Heart right ventricle (tissue), 16 donors: ENCODE results near the gene ADGRD2. TPM values are rescaled to one million over a fixed set of nuclear protein-coding genes. Genes with fewer than 3 reads are reported as not detected.

ENCODE experiments used
- ATAC-seq, 8 donors: fragments of 200-7000 bp; cut with Tn5 transposase; one replicate each; pipeline ENCODE4 v1.9.1; 2020; ENCODE audit warnings: mild to moderate bottlenecking in 8 of 8, moderate library complexity in 8 of 8, moderate number of reproducible peaks in 1 of 8
- DNase-seq, 2 donors: peaks; one replicate each; pipeline ENCODE4 v3.0.0-alpha.2; 2020
- H3K27ac ChIP-seq, 10 donors: fragments of 200-600 bp; sonication (generic) in 2 of 10; one replicate each; pipeline versions ENCODE4 v1.5.0 to v1.8.0; 2020 to 2022; ENCODE audit warnings: mild to moderate bottlenecking in 3 of 10
- H3K27me3 ChIP-seq, 7 donors: fragments of 200-600 bp; one replicate each; pipeline ENCODE4 v1.8.0; 2021 to 2022; ENCODE audit warnings: mild to moderate bottlenecking in 2 of 7
- H3K36me3 ChIP-seq, 9 donors: fragments of 200-600 bp; sonication (generic) in 1 of 9; one replicate each; pipeline versions ENCODE4 v1.5.0 to v1.8.0; 2020 to 2022; ENCODE audit warnings: mild to moderate bottlenecking in 2 of 9
- H3K4me1 ChIP-seq, 9 donors: fragments of 200-600 bp; sonication (generic) in 1 of 9; one replicate each; pipeline versions ENCODE4 v1.5.0 to v1.8.0; 2020 to 2022; ENCODE audit warnings: mild to moderate bottlenecking in 4 of 9
- H3K4me3 ChIP-seq, 10 donors: fragments of 200-600 bp; sonication (generic) in 2 of 10; one replicate each; pipeline versions ENCODE4 v1.5.0 to v1.8.0; 2020 to 2022; ENCODE audit warnings: mild to moderate bottlenecking in 7 of 10, moderate library complexity in 2 of 10
- H3K9me3 ChIP-seq, 11 donors: fragments of 200-600 bp in 10 of 11; sonication (generic) in 2 of 11; one replicate each; pipeline versions ENCODE4 v1.5.0 to v1.8.0; 2013 to 2022; ENCODE audit warnings: mild to moderate bottlenecking in 2 of 11, control low read depth in 1 of 11, moderate library complexity in 1 of 11
- CTCF ChIP-seq, 9 donors: fragments of 200-600 bp; sonication (generic) in 2 of 9; IDR thresholded peaks; one replicate each; pipeline versions ENCODE4 v1.5.0 to v1.8.0; 2021 to 2022; ENCODE audit warnings: antibody characterized with exemption in 9 of 9, mild to moderate bottlenecking in 5 of 9, moderate library complexity in 1 of 9
- WGBS, 2 donors: extraction: QIAGEN DNeasy Blood & Tissue Kit; methylation state at CpG; one replicate each; pipeline ENCODE4 v1.1.7; 2013; ENCODE audit warnings: inconsistent platforms in 1 of 2; 5-methylcytosine and 5-hydroxymethylcytosine counted together
- intact Hi-C, 10 donors: fragments of 100-400 bp; cut with DNase I; formaldehyde crosslinking; loops; one replicate each; pipeline versions ENCODE4 v1.11.1 to v1.14.2; 2022
- polyA plus RNA-seq, 2 donors: library from polyadenylated mRNA; stranded (reverse); fragments of 200-250 nt; gene quantifications; one replicate each; pipeline ENCODE4 v1.2.3, GENCODE V29; 2013
- total RNA-seq, 10 donors: library from RNA; stranded (reverse); fragmentation: NEBNext Ultra II Directional in 3 of 10; extraction: Animal tissue kit (Norgen Biotek cat#: 25700) in 3 of 10; gene quantifications; one replicate each; pipeline versions ENCODE4 v1.2.1 to v1.2.4, GENCODE V29; 2021 to 2023
- donor health status: Arrhythmogenic right ventricular cardiomyopathy.
- donor health status: ischemic (EF 13 %, LVEDD 7.1; RV severe dilation, severe dysfunction).
- donor health status: healthy with polysubstance abuse.
- donor health status: DM: no; HTN: yes; CAD: no.
- donor health status: DM: no; HTN: no; CAD: no.
- donor health status: ischemic (EF 25% LVEDD 6.9; RV normal size, moderate dysfunction).
- donor health status: ischemic (EF 25% LVEDD 5.7; RV mildly dilated, moderate dysfunction).
- donor health status: healthy.
- donor health status: DM: yes; HTN: yes; CAD: no.
- donor health status: Ischemic cardiomyopathy.
- donor health status: ischemic (EF 35%, LVEDD 5.7; RV mildly dilated, moderate dysfunction).
- donor health status: nonischemic (EF 11% LVEDD 7.7; RV severe dilation, severe dysfunction).
- donor health status: DM: yes; HTN: yes; CAD: no.
- donor health status: PGD.
- donor health status: ischemic (EF 29% LVEDD 5.4; RV normal size, mild dysfunction).
- donor health status: nonischemic (EF 23%, LVEDD 6.1; RV moderate dilation, normal function).

Gene ADGRD2
- total and polyA plus RNA-seq, 12 donors, result 0.03 to 0.68 TPM; not detected in 10

DNA sequence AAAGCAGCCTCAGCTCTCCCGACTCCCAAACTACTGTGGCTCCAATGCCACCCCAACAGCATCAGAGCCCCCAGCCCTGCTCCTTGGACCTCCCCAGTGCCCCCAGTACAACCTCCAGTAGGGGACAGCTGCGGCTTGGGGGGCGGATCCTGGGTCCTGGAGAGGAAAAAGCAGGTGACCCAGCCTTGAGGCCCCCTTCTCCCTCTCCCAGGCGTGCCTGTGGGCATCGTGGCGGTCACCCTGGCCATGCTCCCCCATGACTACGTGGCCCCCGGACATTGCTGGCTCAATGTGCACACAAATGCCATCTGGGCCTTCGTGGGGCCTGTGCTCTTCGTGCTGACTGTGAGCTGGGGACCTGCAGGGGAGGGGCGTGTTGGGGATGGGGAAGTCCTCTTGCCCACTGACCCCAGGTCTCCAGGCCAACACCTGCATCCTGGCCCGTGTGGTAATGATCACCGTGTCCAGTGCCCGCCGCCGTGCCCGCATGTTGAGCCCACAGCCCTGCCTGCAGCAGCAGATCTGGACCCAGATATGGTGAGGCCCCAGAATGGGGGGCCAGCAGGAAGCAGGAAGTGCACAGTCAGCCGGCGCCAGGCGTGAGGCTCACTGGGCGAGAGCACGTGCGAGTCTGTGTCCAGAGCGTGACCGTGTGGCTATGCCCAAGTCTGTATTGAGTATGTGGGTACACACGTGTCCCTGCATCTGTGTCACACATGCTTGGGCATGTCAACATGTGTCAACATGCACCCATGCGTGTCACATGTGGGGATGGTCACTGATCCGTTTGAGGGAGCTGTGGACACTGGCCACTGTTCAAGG lies 19.0 kb downstream of the ADGRD2 start:
- Histone ChIP-seq H3K9me3 (no peaks in the 10 kb centered on the region), H3K4me3 (no peak overlapping the region), H3K27ac (no peak overlapping the region), H3K4me1 (no peaks in the 10 kb centered on the region), H3K27me3 (peaks cover 0 to 33% (median 7%) of the 10 kb centered on the region in 7 donors), H3K36me3 (no peaks in the 10 kb centered on the region)
- DNase-seq, result no peak
- no peak for ATAC-seq
- intact Hi-C loops, result no loop called here
- 82 to 85% methylated on average over 28 of the region's 28 CpGs for WGBS, 2 donors
- no peak for TF ChIP-seq CTCF (IDR thresholded peaks at IDR 0.05)

GRCh38 chr9:124470306-124470705 lies 20.1 kb downstream of the ADGRD2 start:
- DNase-seq (no peak), ATAC-seq (no peak)
- 90% methylated on average over 13 of the region's 13 CpGs for WGBS, 2 donors
- Histone ChIP-seq H3K27me3 (peaks cover 0 to 41% (median 15%) of the 10 kb centered on the region in 7 donors), H3K4me1 (no peaks in the 10 kb centered on the region), H3K9me3 (no peaks in the 10 kb centered on the region), H3K36me3 (no peaks in the 10 kb centered on the region), H3K27ac (no peak overlapping the region), H3K4me3 (no peak overlapping the region)
- intact Hi-C loops, result no loop called here
- TF ChIP-seq CTCF (IDR thresholded peaks at IDR 0.05), result no peak

- ATAC-seq (no peak), DNase-seq (no peak)
- H3K9me3 ChIP-seq, result no peaks in the 10 kb centered on the region
- H3K27ac ChIP-seq, result no peak overlapping the region
- intact Hi-C loops, result no loop called here
- no peaks in the 10 kb centered on the region for H3K36me3 ChIP-seq
- no peak for TF ChIP-seq CTCF (IDR thresholded peaks at IDR 0.05)
- H3K4me1 ChIP-seq, result no peaks in the 10 kb centered on the region
- H3K27me3 ChIP-seq, result peaks cover 0 to 45% (median 18%) of the 10 kb centered on the region in 7 donors
- 78 to 88% methylated on average over 7 of the region's 7 CpGs for WGBS, 2 donors
- H3K4me3 ChIP-seq, result no peak overlapping the region
Measured at GRCh38 chr9:124470726-124471125, 20.5 kb downstream of the ADGRD2 start.

- DNase-seq, result no peak
- peaks cover 0 to 51% (median 29%) of the 10 kb centered on the region in 7 donors for H3K27me3 ChIP-seq
Measured at GRCh38 chr9:124471761-124472160, 21.5 kb downstream of the ADGRD2 start.

More at GRCh38 chr9:124471761-124472160, 21.5 kb downstream of the ADGRD2 start:
- Histone ChIP-seq H3K9me3 (no peaks in the 10 kb centered on the region), H3K27ac (no peak overlapping the region), H3K36me3 (no peaks in the 10 kb centered on the region), H3K4me1 (no peaks in the 10 kb centered on the region), H3K4me3 (no peak overlapping the region)
- intact Hi-C loops, result no loop called here
- WGBS, 2 donors, result 74 to 83% methylated on average over 9 of the region's 9 CpGs
- no peak for ATAC-seq
- TF ChIP-seq CTCF (IDR thresholded peaks at IDR 0.05), result no peak
